Spleen (tissue), 11 donors: Measurements from ENCODE around the gene DHRS1. TPM values are rescaled to one million over a fixed set of nuclear protein-coding genes. Genes with fewer than 3 reads are reported as not detected.

Experiments
- DNase-seq: peaks from one replicate; pipeline ENCODE4 v3.0.0-alpha.2; 2020
- H3K27ac ChIP-seq, 8 donors: fragments of 200-600 bp; sonication (generic) in 7 of 8; 1 replicate in 4 of 8; 2 replicates in 4 of 8; pipeline versions ENCODE4 v1.5.0 to v1.8.0; 2016 to 2021; ENCODE audit warnings: inconsistent platforms in 4 of 8, mild to moderate bottlenecking in 4 of 8, moderate library complexity in 1 of 8
- H3K27me3 ChIP-seq, 7 donors: fragments of 200-600 bp; sonication (generic) in 6 of 7; replicated peaks in 1 of 7; 1 replicate in 4 of 7; 2 replicates in 3 of 7; pipeline versions ENCODE4 v1.5.0 to v1.8.0; 2016 to 2021; ENCODE audit warnings: inconsistent platforms in 3 of 7, mild to moderate bottlenecking in 1 of 7
- H3K36me3 ChIP-seq, 6 donors: fragments of 200-600 bp; sonication (generic) in 5 of 6; 1 replicate in 4 of 6; 2 replicates in 2 of 6; pipeline versions ENCODE4 v1.5.0 to v1.8.0; 2016 to 2021; ENCODE audit warnings: inconsistent platforms in 2 of 6
- H3K4me1 ChIP-seq, 6 donors: fragments of 200-600 bp; sonication (generic) in 5 of 6; 1 replicate in 3 of 6; 2 replicates in 3 of 6; pipeline versions ENCODE4 v1.5.0 to v1.8.0; 2016 to 2021; ENCODE audit warnings: inconsistent platforms in 3 of 6
- H3K4me3 ChIP-seq, 8 donors: fragments of 200-600 bp; sonication (generic) in 7 of 8; 1 replicate in 4 of 8; 2 replicates in 4 of 8; pipeline versions ENCODE4 v1.5.0 to v1.8.0; 2016 to 2021; ENCODE audit warnings: inconsistent platforms in 4 of 8, mild to moderate bottlenecking in 4 of 8, moderate library complexity in 2 of 8
- H3K9me3 ChIP-seq, 8 donors: fragments of 200-600 bp; sonication (generic) in 7 of 8; 1 replicate in 4 of 8; 2 replicates in 4 of 8; pipeline versions ENCODE4 v1.5.0 to v1.8.0; 2016 to 2021; ENCODE audit warnings: inconsistent platforms in 4 of 8
- CTCF ChIP-seq, 11 experiments: fragments of 200-600 bp in 7 of 11; fragments of 450-650 bp in 4 of 11; sonication (generic) in 4 of 11; IDR thresholded peaks in 8 of 11; conservative IDR thresholded peaks in 3 of 11; 1 replicate in 7 of 11; 2 replicates in 4 of 11; pipeline versions ENCODE4 v1.4.0 to v1.8.0; 2016 to 2021; ENCODE audit warnings: antibody characterized with exemption in 11 of 11, inconsistent platforms in 4 of 11, mild to moderate bottlenecking in 1 of 11
- POLR2A ChIP-seq, 3 donors: fragments of 450-650 bp; IDR thresholded peaks; one replicate each; pipeline ENCODE4 v1.5.1; 2017; ENCODE audit warnings: antibody characterized with exemption in 3 of 3, mild to moderate bottlenecking in 1 of 3
- POLR2AphosphoS5 ChIP-seq, 3 donors: sonication (generic); formaldehyde crosslinking; IDR thresholded peaks; one replicate each; pipeline ENCODE4 v1.5.1; 2017; ENCODE audit warnings: antibody characterized with exemption in 3 of 3
- WGBS, 5 donors: extraction: QIAGEN DNeasy Blood & Tissue Kit in 3 of 5; methylation state at CpG; one replicate each; pipeline versions ENCODE4 v1.1.5 to v1.1.7; 2013 to 2018; 5-methylcytosine and 5-hydroxymethylcytosine counted together
- intact Hi-C: fragments of 100-400 bp; cut with DNase I; formaldehyde crosslinking; loops from one replicate; pipeline ENCODE4 v1.15.0; 2023; ENCODE audit warnings: low total_unique reads
- polyA plus RNA-seq, 3 donors: library from polyadenylated mRNA; stranded (reverse); fragments of 200-250 nt; gene quantifications; one replicate each; pipeline ENCODE4 v1.2.1, GENCODE V29; 2013
- total RNA-seq, 7 donors: library from RNA; depleted of rRNA in 3 of 7; stranded (reverse); fragments of >200 nt in 3 of 7; fragmentation: NEBNext Ultra II Directional in 4 of 7; extraction: Animal tissue kit (Norgen Biotek cat#: 25700) in 4 of 7; gene quantifications; one replicate each; pipeline versions ENCODE4 v1.1.0 to v1.2.1, GENCODE V29; 2016 to 2021
- donor health status: healthy with polysubstance abuse.
- donor health status: DM: no; HTN: no; CAD: no; lungs with moderate emphysema.
- donor health status: DM: no; HTN: no; CAD: no.
- donor health status: Bipolar disorder and iron deficiency.
- donor health status: healthy.
- donor health status: DM: no; HTN: no; CAD: no.
- donor health status: DM: yes; HTN: yes; CAD: no.

DHRS1 gene
- total and polyA plus RNA-seq, 10 donors = 22.0 to 56.1 (median 33.1) TPM

- TF ChIP-seq POLR2AphosphoS5 (IDR thresholded peaks at IDR 0.05) (peak in 1 of 3 donors; percentile 11), POLR2A (IDR thresholded peaks at IDR 0.05) (no peak), CTCF (IDR thresholded peaks at IDR 0.05 in 8 of 11, conservative IDR thresholded peaks at IDR 0.05 in 3 of 11) (no peak)
- DNase-seq = no peak
- H3K27ac ChIP-seq = peak overlapping the region in 2 of 8 donors; percentile 14 to 36
- H3K4me3 ChIP-seq = no peak overlapping the region
- no peaks in the 10 kb centered on the region for H3K9me3 ChIP-seq
- intact Hi-C loops = no loop called here
- 76 to 82% (median 81%) methylated on average over 1 of the region's 1 CpG; no CpG with 5 or more reads in 1 of the 5 donors for WGBS, 5 donors
- H3K4me1 ChIP-seq = peaks cover 0 to 23% (median 4%) of the 10 kb centered on the region in 6 donors
- H3K36me3 ChIP-seq = peaks cover 0 to 55% (median 6%) of the 10 kb centered on the region in 6 donors
- no peaks in the 10 kb centered on the region for H3K27me3 ChIP-seq
Measured at GRCh38 chr14:24251880-24252288, 47.7 kb downstream of the DHRS1 start.

GRCh38 chr14:24250354-24250753 is 49.2 kb downstream of the DHRS1 start:
- Histone ChIP-seq H3K9me3 (no peaks in the 10 kb centered on the region), H3K4me3 (no peak overlapping the region), H3K27me3 (no peaks in the 10 kb centered on the region), H3K36me3 (peaks cover 0 to 43% (median 6%) of the 10 kb centered on the region in 6 donors), H3K4me1 (peaks cover 0 to 33% (median 11%) of the 10 kb centered on the region in 6 donors), H3K27ac (peak overlapping the region in 1 of 8 donors; percentile 36)
- intact Hi-C loops = no loop called here
- TF ChIP-seq CTCF (IDR thresholded peaks at IDR 0.05 in 8 of 11, conservative IDR thresholded peaks at IDR 0.05 in 3 of 11) = no peak
- no peak for TF ChIP-seq POLR2AphosphoS5 (IDR thresholded peaks at IDR 0.05)
- TF ChIP-seq POLR2A (IDR thresholded peaks at IDR 0.05) = no peak
- 56 to 73% (median 62%) methylated on average over 4 of the region's 4 CpGs for WGBS, 5 donors
- DNase-seq = no peak

- 80 to 84% (median 83%) methylated on average over 11 to 13 of the region's 13 CpGs for WGBS, 5 donors
- no peak overlapping the region for H3K4me3 ChIP-seq
- H3K27ac ChIP-seq = no peak overlapping the region
- peaks cover 0 to 33% (median 11%) of the 10 kb centered on the region in 6 donors for H3K4me1 ChIP-seq
- intact Hi-C loops = no loop called here
- no peaks in the 10 kb centered on the region for H3K9me3 ChIP-seq
- no peak for TF ChIP-seq POLR2AphosphoS5 (IDR thresholded peaks at IDR 0.05)
- TF ChIP-seq POLR2A (IDR thresholded peaks at IDR 0.05) = no peak
- TF ChIP-seq CTCF (IDR thresholded peaks at IDR 0.05 in 8 of 11, conservative IDR thresholded peaks at IDR 0.05 in 3 of 11) = no peak
- DNase-seq = peak; percentile 68
- H3K27me3 ChIP-seq = no peaks in the 10 kb centered on the region
- H3K36me3 ChIP-seq = peaks cover 0 to 33% (median 3%) of the 10 kb centered on the region in 6 donors
Measured at GRCh38 chr14:24249230-24250021, 50.2 kb downstream of the DHRS1 start.

GRCh38 chr14:24247422-24247821 is 52.2 kb downstream of the DHRS1 start:
- H3K36me3 ChIP-seq = peaks cover 0 to 13% (median 0%) of the 10 kb centered on the region in 6 donors
- WGBS, 5 donors = 74 to 82% (median 76%) methylated on average over 7 of the region's 7 CpGs
- no peak for DNase-seq
- peaks cover 6 to 49% (median 21%) of the 10 kb centered on the region in 6 donors for H3K4me1 ChIP-seq
- no peak overlapping the region for H3K4me3 ChIP-seq
- H3K27me3 ChIP-seq = no peaks in the 10 kb centered on the region
- intact Hi-C loops = no loop called here
- H3K9me3 ChIP-seq = no peaks in the 10 kb centered on the region
- peak overlapping the region; percentile 48 to 81 (median 76) for H3K27ac ChIP-seq
- TF ChIP-seq POLR2A (IDR thresholded peaks at IDR 0.05) (no peak), CTCF (IDR thresholded peaks at IDR 0.05 in 8 of 11, conservative IDR thresholded peaks at IDR 0.05 in 3 of 11) (no peak), POLR2AphosphoS5 (IDR thresholded peaks at IDR 0.05) (no peak)
